ENCODE measurements around the gene DDX27.
A peak's percentile ranks its signal among the peaks of the same experiment; 100 is the strongest.
"Not testable (repeated sequence)": the region's sequence is repeated elsewhere in the genome, so short reads cannot be mapped to it uniquely, and the experiment has no call there.

The DDX27 gene

DNA sequence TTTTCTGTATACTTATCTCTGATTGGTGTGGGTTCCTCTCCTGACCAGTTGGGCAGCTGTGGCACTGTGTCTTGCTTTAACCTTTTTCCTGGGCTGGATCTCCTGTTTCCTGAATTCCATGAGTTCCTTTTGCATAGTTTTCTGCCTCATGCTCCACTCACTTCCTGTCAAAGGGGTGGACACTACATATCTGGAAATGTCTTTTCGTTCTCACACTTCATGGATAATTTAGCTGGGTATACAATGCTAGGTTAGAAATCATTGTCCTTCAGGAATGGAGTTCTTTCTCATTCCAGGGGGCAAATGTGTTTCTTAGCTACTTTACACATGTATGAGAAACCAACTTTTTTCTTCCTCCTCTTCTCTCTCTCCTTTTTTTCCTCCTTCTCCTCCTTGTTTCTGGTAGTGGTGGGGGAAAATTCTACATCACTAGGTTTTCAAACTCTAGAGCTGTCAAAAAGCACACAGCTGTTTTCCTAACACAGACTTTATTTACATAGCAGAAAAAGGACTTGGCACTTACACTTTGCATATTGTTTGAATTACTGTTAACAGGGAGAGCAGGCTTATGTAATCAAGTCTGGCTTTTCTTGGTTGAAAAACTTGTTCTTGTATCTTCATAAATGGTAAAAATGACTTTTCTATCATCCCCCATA, 9.0 kb upstream of the DDX27 start:
- no peak for DNase-seq

DNA sequence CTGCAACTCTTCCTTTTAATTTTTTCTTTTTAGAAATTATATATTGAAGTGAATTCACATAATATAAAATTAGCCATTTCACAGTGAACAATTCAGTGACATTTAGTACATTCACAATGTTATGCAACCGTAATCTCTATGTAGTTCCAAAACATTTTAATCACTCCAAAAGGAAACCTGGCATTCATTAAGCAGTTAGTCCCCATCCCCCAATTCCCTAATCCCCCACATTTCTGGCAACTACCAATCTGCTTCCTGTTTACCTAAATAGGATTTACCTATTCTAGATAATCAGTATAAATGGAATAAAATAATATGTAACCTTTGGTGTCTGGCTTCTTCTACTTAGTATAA, 8.5 kb upstream of the DDX27 start:
- DNase-seq = no peak

DNA sequence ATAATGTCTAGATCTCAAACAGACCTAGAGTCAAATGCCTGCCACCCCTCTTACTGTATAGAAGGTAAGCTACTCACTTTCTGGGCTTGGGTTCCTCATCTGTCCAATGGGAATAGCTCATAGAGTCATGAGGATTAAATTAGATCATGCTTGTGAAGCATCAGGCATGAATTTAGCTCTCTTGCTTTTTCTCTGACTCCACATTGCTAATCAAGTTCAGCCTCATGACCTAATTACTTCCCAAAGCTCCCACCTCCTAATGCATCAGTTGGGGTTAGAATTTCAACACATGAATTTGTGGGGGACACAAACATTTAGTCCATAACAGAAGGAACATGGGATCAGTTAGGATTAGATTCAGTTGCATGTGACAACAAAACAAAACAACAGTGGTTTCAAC, 4.6 kb upstream of the DDX27 start:
- no peak for DNase-seq

DNA sequence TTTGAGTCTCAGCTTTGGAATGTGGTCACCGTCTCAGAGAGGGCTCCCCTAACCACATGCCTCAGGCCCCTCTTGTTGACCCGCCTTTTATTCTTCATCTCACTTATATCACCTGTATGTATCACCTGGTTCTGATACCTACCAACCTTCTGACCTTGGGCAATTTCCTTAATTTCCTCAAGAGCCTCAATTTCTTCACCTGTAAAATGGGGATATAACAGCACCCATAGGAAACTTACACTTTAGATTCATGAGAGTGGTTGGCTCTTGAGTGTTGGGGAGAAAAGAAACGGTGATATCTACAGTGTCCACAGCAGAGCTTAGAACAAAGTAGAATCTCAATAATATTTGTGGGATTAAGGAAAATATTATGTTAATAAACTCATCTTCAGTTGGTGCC, 4.0 kb upstream of the DDX27 start:
- no peak for DNase-seq

DNA sequence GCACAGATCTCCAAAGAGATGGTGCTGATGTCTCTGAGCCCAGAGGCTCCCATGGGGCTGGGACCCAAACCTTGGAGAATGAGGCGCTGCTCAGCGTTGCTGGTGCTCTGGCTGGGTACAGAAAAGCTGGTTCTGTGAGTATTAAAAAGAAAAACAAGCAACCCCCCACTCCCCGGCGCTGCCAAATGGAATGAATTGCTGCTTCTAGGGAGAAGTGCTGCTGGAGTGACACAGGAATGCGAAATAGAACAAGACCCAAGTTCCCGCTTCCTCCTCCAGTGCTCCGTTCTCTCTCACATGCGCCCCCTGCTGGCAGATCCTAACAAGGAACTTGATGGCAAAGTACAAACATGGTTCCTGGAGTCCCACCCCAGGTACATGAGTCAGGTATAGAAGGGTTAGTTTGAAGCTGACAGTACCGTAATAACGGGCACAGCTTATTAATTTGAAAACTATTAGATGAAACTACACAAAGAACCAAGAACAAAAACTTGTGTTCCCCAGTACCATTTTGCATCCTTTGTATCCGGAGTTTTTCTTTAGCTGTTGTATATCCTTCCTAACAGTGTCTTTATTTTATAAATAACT, 2.1 kb upstream of the DDX27 start:
- DNase-seq = peak; percentile 95

DNA sequence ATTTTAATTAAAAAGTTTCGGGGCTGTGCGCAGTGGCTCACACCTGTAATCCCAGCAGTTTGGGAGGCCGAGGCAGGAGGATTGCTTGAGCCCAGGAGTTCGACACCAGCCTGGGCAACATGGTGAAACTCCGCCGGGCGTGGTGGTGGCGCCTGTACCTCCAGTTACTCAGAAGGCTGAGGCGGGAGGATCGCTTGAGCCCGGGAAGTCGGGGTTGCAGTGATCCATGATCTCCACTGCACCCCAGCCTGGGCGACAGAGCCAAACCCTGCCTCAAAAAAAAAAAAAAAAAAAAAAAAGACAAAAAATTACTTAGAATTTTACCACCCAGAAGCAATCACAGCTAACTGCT, 501 bp upstream of the DDX27 start:
- not testable (repeated sequence) for DNase-seq

DNA sequence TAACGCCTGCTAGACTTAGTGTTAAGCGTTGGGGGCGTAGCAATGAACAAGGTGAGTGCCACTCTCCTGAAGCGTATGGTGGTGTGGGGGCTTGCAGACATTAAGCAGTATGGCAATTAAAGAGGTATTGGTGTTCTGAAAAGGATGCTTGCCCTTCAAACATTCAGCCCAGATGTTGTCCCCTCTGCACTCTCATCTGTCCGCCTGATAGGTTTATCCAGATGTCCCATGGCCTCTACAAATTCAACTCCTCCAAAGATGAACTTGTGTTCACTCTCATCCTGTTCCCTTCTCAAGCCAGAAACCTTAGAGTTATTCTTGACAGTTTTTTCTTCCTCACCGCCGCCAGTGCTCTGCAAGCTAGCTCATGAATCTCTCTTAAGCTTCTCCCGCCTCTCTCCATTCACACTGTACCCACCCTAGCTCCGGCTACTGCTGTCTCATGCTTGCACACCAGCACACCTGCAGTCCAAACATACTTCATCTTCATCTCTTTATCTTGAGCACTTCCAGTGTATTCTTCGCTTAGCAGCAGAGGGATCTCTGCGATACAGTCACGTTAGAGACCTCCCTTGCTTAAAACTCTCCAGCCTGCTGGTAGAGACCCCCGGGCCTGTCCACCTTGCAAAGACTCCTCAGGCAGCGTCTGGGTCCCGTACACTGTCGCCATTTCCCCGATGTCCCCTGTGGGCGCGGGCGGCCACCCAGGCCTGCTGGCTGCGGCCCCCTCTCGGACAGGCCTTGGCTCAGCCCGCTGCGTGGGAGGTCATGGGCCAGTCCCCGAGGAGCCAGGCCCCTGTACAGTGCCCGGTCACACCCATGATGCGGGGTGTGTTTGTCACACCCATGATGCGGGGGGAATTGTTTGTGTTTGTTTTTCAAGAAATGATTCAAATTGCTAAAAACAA, 962 bp downstream of the DDX27 start:
- DNase-seq = no peak

DNA sequence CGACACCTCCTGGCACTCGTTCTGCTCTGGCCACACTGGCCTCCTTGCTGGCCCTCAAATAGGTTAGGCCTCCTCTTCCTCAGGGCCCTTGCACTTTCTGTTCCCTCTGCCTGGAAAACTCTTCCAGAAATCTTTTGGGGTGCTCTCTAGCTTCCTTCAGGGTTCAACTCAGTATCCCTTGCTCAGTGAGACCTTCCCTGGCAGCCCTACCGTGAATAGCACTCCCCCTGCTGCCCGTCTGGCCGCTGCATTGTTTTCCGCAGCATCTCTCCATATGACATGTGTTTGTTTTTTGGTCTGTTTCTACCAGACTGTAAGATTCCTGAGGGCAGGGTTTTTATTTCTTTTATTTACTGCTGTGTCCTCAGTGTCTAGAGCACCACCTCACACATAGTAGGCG, 6.7 kb downstream of the DDX27 start:
- DNase-seq = no peak

DNA sequence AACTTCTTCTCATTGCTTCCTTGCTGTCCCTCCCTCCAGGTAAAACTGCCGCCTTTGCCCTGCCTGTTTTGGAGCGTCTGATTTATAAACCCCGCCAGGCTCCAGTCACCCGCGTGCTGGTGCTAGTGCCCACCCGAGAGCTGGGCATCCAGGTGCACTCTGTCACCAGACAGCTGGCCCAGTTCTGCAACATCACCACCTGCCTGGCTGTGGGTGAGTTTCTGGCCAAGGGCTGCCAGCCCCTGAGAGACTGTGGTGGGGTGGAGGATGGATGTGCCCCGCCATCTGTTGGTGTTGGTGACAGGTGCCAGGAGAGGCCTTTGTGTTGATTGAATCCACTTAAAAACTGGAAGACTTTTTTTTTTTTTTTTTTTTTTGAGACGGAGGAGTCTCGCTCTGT, 9.5 kb downstream of the DDX27 start:
- no peak for DNase-seq

DNA sequence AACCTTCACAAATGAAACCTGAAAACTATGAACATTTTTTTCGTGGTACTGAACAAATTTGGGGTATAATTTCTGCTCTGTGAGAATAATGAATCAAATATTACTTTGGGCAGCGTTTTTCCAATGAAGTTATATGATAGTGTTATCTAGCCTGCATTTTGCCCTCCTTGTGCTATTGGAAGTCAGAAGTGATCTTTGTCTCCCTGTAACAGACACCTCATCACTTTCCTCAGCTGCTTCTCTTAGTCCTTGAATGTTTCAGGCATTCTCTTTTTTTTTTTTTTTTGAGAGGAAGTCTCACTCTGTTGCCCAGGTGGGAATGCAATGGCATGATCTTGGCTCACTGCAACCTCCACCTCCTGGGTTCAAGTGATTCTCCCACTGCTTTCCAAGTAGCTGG, 10.2 kb downstream of the DDX27 start:
- no peak for DNase-seq

DNA sequence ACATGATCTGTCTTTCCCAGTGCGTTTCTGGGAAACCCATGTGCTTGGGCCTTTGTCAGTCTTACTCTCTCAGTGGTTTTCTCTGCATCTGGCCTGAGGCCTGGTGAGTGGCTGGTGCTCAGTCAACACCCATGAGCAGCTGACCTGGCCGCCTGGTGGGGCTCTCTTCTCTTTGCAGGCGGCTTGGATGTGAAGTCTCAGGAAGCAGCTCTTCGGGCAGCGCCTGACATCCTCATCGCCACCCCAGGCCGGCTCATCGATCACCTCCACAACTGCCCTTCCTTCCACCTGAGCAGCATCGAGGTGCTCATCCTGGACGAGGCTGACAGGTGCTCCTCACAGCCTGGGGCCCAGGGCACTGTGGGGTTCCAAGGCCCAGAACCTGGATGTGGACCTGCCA, 10.8 kb downstream of the DDX27 start:
- DNase-seq = no peak

DNA sequence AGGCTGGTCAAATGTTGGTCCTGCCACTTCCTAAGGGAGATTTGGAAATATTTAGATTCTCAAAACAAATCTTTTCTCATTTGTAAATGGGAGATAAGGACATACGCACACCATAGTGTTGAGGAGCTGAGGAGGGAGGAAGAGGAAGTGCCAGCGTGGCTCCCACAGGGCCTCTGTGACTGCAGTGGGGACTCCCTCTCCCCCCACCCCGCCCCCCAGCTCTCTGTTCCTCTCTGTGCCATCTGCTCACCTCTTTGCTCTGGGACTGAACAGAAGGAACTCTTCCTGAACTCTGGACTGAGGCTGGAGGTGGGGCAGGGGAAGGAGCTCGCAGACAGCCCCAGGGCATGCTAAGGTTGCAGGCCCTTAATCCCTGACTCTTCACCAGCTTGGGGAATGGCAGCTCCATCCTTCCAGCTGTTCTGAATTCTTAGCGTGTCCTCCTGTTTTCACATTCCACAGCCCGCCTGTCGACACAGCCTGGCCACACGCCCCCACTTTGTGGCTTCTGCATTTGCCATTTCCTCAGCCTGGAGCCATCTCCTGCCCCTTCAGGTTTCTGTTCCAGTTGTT, 11.4 kb downstream of the DDX27 start:
- no peak for DNase-seq

DNA sequence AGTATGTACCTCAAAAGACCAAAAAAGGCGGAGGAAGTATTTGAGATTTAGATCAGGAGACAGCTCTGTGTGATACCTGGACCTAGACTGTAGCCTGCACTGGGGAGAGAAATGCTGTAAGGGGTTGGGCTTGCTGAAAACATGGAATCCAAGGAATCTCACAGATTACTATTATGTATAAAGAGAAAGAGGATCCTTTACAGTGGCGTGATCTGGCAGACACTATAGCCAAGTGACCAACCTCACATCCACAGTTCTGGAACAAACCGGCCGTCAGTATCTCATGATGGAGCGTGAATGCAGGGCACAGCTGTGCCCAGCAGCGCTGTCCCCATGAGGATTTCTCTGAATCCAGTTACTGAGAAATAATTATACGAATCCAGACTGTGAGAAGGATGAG, 12.3 kb downstream of the DDX27 start:
- no peak for DNase-seq

DNA sequence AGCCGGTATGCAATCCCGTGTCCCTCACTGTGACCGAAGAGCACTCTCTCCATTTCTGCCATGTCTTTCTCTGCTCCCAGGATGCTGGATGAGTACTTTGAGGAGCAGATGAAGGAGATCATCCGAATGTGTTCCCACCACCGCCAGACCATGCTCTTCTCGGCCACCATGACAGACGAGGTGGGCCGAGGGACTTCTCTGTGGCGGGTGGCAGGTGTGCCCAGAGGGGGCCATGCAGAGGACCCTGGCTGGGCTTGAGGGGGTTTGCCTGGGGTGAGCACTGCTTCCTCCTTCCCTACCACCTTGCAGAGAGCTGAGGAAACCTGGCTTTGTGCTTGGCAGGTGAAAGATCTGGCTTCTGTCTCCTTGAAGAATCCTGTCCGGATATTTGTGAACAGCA, 14.0 kb downstream of the DDX27 start:
- no peak for DNase-seq

DNA sequence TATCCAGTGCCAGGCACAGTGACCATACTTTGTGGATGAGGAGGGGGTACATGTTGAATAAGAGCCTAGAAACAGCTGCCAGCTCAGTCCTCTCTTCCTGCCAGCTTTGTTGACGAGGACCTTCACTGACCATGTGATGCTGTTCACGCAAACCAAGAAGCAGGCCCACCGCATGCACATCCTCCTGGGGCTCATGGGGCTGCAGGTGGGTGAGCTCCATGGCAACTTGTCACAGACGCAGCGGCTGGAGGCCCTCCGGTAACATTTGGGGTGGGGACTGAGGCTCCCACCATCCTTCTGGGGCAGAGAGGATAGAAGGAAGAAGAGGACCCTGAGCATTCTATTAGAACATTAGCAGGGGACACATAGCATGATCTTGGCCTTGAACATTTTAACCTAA, 15.6 kb downstream of the DDX27 start:
- DNase-seq = no peak

DNA sequence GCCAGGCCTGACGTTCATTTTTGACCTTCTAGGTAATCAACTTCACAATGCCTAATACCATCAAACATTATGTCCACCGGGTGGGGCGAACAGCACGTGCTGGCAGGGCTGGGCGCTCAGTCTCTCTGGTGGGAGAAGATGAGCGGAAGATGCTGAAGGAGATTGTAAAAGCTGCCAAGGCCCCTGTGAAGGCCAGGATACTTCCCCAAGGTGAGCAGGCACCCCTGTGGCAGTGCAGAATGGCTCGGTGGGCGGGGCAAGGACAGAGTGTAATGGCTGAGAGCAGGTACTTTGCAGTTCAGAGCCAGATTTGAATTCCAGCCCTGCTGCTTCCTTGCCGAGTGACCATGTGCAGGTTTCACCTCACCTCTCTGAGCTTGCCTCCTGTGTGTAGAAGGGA, 17.1 kb downstream of the DDX27 start:
- DNase-seq = no peak

DNA sequence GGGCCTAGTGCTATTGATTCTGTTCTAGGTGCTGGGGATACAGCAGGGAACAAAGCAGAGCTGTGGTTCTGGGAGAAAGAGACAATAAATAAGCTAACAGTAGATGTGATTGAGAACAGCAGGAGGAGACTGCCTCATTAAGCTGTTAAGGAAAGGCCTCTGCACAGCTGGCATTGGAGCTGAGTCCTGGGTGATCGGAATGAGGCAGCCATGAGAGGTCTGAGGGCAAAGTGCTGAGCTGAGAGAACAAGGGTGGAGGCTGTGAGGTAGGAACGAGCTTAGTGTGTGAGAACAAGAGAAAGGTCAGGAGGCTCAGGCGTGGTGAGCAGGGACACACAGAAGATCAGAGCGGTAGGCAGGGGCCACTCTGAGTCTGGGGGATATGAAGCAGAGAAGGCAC, 18.3 kb downstream of the DDX27 start:
- no peak for DNase-seq

DNA sequence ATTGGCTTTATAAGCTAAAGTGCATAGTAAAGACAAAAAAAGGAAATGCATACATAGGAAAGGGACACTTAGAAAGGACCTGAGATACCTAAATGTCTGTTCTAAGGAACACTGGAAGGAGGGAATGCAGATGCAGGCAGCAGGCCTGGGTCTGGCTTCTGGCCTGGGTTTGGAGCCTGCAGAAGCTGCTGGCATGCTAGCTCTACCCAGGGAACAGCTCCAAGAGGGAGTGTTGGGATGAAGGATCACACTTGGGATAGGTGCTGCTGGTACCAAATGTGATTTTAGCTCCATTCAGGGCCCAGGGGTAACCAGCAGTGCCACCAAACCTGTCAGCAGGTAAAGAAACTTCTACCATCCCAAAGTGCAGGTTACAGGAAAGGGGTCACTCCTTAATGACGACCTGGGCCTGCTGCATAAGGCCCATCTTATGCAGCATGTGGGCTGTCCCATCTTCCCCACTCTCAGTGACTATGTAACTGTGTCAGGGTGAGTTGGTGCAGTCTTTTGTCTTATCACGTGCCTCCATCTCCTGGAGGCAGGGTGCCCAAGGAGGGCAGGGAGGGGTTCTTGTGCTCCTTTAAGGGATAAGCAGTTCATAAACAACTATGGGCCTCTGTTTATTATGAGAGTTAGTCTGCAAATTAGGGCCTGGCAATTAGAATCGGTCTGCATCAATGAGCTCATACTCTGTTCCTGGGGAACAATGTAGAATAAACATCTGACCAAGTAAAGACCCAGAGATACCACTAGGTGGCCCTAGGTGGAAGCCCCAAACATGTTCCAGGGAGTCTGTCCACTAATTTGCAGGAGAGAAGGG, 26.9 kb downstream of the DDX27 start:
- DNase-seq = no peak

DNA sequence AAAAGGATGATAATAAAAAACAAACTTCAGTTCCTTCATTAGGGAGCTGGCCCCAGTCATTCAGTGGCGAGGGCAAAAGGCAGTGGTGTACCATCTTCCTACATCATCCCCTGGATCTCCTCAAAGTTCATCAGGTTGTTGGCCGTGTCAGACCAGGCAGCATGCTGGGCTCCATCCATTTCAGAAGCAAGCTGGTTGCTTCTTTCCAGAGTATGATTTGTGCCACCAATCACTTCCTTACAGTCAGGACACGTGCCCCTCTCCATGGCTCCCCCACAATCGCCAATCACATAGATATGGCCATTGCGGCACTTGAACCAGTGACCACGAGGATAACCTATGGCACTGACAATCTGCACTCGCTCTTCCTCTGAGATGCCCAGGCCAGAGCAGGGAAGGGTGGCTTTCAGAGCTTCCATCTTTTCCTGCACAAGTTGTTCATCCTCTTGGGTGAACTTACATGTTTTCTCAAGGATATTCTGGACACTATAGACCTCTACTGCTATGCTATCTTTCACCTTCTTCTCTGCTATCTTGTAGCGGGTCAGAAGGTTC, 28.0 kb downstream of the DDX27 start:
- no peak for DNase-seq

DNA sequence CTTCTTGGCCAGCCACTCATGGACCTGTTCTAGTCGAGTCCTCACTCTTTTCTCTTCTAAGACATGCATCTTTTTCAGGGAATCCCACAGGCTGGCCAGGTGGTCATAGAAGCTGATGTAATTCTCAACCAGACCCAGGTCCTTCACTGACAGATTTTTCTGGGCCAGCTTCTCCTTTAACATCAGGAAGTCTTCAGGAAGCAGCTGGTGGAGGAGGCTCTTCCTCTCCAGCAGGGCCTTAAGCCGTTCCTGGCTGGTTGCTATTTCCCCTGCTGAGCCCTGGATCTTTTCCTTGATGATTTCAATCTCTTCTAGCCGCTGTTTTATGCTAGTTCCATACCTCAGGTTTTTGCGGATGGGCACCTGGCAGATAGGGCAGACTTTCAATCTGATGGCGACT, 28.6 kb downstream of the DDX27 start:
- DNase-seq = no peak

DNA sequence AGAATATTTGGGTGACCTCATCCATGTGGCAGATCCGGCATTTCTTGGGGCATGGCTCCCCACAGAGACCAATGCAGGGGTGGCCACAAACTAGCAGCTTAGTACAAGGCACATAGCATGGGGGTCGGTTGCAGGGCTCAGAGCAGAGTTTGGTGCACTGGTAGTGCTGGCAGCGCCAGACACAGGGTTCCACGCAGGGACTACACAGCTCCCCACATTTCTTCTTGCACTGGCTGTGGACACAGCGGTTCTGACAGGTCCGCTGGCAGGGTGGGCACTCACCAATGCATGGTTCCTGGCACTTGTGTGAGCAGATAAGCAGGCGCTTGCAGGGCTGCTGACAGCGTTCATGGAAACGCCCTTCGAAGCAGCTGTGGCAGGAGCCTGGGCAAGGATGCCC, 29.1 kb downstream of the DDX27 start:
- no peak for DNase-seq

DNA sequence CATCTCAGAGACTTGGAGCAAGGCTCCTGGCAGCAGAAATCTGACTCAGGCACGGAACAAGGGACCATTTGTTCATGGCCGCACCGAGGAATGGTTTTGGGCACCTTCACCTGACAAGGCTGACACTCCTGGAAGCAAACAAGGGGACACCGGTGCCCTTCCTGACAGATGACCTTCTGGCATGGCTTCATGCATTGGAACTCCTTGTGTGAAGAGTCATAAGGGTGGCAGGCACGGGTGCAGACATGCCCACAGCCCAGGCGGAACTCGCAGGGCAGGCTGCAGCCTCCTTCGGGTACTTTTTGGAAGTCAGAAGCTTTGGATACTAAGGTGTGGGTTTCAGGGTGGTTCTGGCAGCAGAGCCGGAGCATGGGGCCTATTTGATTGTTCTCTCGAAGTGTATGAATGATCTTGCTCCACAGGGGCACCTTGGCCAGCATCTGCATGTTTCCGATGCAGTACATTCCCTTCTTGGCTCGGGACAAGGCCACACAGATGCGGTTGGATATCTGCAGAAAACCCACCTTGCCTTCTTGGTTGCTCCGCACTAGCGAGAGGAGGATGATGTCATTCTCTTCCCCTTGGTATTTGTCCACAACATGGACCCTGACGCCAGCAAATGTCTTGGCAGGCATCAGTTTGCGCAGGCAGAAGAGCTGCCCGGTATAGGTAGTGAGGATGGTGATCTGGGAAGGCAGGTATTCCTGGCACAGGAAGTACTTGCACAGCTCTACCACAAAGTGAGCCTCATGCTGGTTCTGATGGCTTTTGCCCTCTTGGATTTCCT, 29.9 kb downstream of the DDX27 start:
- no peak for DNase-seq
